ENCODE data around the gene CFAP299.
"Not testable (repeated sequence)": the region's sequence is repeated elsewhere in the genome, so short reads cannot be mapped to it uniquely, and the experiment has no call there.

CFAP299 gene

DNA sequence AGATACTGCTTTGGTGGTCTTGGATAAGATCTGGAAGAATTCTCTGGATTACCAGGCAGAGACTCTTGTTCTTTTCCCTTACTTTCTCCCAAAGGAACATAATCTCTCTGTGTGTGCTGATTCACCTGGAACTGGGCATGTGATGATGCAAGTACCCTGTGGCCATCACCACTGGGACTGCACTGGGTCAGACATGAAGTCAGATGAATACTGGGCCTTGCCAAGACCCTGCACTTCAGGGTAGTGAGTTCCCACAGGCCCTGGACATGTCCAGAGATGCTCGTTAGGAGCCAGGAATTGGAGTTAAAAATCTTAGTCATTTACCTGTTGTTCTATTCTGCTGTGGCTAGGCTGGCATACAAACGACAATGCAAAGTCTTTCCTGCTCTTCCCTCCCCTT lies 404.8 kb downstream of the CFAP299 start:
- no peak for DNase-seq

- DNase-seq: not testable (repeated sequence)
Measured at GRCh38 chr4:80749558-80749957, 414.0 kb downstream of the CFAP299 start.

DNA sequence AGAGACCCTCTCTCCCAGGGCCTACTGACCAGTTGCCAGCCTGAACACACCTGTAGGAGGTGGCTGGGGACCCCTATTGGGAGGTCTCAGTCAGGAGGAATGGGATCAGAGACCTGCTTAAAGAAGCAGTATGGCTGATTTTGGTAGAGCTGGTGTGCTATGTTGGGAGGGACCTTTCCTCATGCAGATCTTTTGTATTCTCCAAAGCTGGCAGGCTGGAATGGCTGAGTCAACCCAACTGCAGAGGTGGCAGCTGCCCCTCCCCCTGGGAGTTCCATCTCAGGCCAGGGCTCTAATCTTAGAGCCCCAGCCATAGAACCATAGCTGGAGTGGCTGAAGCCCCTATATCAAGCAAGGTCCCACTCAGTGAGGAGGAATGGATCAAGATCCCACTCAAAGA lies 415.7 kb downstream of the CFAP299 start:
- DNase-seq: no peak

DNA sequence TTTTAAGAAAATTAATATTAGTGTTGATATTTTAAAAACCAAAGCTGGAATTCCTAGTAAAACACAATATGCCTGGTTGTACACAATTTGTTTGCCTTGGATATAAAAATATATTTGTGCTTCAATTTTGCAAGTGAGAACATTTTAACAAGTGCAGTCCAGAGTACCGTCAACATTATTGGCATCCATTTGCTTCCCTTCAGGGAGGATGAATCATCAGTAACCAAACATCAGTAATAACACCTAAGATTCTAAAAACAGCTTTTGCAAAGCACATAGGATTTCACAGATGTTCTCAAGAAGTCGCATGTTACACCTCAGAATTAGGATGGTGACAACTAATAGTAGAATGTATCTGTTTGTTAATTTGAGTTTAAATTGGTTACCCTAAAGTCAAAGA lies 432.4 kb downstream of the CFAP299 start:
- no peak for DNase-seq

GRCh38 chr4:80776168-80776567 lies 440.6 kb downstream of the CFAP299 start:
- DNase-seq: no peak

- no peak for DNase-seq
Measured at GRCh38 chr4:80781431-80781830, 445.9 kb downstream of the CFAP299 start.

DNA sequence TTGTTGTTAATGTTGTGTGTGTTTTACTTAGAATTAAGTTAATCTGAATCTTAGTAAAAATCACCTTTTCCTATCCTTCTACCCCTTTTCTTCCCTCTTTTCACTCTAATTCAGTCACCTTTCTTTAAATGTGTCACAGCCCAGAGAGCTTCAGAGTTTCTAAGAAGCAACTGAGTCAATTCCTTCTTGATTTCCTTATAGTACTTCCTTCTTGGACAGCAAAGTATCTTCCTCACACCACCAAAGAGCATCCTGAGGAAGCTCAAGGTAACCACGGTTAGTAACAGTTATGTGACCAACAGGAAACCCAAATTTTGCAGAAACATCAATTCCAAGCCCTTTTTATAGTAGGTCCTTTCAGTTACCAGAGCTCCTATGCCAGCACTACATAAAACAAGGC lies 451.8 kb downstream of the CFAP299 start:
- DNase-seq: no peak

DNA sequence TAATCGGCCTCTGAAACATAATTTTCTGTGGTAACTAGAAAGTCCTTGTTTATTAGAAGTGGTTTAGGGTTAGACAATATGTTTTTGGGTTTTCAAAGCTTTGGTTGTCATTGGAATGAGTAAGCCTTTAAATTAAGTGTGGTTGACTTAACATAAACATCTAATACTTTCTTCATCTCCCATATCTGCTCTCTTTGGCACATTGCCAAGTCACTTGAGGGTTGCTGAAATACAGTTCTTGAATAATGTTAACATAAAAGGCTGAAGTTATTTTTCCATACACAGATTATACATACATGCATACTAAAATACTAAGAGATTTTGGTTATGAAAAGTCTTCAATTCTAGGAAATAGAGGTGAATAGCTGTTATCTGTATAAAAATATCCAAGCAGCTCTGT lies 453.3 kb downstream of the CFAP299 start:
- DNase-seq: no peak

DNA sequence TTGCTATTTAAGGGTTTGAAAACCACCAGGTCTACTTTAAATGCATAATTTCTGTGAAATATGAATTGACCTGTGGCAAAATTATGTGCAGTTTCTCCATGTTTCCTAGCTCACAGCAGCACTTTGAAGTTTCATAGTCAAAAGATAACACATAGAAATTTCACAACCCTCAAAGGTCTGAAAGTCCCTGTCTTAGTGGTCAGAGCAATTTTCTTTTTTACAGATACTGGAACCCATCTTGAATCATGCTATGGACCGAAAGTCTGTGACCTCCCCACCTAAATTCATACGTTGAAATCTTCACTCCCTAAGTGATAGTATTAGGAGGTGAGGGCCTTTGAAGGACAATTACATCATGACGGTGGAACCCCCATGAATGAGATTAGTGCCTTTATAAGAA lies 454.6 kb downstream of the CFAP299 start:
- no peak for DNase-seq

- not testable (repeated sequence) for DNase-seq
Measured at GRCh38 chr4:80793660-80794059, 458.1 kb downstream of the CFAP299 start.

DNA sequence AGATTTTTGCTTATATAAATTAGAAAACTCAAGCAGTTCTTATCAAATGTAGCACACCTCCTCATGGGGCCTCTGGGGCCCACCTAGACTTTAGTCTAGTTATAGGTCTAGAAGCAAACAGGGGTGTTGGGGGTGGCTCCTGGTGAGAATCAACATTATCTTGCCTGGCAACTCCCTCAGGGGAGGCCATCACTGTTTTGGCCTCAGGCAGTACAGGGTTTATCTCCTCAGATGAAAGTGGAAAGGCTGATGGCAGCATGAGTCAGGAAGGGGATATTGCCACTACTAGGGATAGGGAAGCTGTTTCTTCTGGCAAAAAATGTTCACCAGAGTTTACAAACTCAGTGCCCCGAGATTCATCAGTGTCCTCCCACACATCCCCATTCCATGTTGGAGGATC lies 462.6 kb downstream of the CFAP299 start:
- no peak for DNase-seq

- not testable (repeated sequence) for DNase-seq
Measured at GRCh38 chr4:80800719-80801118, 465.2 kb downstream of the CFAP299 start.

- no peak for DNase-seq
Measured at GRCh38 chr4:80803337-80803736, 467.8 kb downstream of the CFAP299 start.

DNA sequence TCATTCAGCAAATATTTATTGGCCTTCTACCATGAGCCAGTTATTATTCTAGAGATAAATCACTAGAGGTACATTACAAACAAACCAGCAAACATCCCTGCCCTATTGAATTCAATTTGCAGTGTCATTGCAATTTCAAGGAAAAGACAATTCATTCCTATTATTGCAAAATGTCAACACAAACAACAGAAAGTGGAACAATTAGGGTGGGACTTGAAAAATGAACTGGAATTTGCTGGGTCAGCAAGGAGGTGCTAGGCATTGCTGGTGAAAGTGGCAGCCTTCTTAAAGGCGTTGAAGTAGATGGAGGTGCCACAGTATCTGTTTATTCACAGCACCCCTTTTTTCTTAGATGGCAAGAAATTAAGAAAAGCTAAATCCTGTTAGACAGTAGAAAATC lies 470.9 kb downstream of the CFAP299 start:
- no peak for DNase-seq

- DNase-seq: no peak
Measured at GRCh38 chr4:80809039-80809729, 473.7 kb downstream of the CFAP299 start.

DNA sequence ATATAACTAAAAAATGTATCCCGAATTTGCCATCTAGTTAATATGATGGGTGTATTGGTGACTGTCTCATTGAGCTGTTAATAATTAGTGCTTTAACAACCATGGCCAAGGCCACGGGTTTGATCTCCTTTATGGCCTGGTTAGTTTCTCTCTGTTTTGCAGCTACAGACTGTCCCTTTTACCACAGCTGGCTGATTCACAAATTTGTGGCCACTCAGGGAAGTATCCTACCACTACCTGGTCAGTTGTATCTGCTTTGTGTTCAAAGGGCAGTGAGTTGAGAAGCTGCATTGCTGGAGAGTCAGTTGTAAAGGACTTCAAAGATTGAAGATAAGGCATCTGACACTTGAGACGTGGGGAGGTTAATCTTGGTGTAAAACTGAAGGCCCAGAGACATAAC lies 475.9 kb downstream of the CFAP299 start:
- DNase-seq: no peak

- DNase-seq: no peak
Measured at GRCh38 chr4:80812145-80812544, 476.6 kb downstream of the CFAP299 start.

DNA sequence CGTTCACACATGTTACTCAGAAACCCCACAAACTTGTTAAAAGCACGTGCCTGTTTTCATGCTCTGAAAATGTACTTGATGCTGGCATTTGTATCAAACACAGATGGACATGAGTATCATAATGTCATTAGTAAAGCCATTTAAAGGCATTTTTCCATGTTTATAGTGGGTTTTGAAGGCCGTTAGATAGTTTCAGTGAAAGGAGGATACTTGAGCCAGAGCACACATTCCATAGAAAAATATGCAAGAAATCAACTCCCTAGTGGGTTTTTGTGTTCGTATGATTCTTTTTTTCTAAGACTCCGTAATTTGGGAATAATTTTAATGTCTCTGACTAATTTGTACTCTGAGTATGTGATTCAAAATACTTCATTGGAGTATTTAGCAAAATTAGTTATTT lies 478.7 kb downstream of the CFAP299 start:
- no peak for DNase-seq

- no peak for DNase-seq
Measured at GRCh38 chr4:80831383-80832361, 496.1 kb downstream of the CFAP299 start.

DNA sequence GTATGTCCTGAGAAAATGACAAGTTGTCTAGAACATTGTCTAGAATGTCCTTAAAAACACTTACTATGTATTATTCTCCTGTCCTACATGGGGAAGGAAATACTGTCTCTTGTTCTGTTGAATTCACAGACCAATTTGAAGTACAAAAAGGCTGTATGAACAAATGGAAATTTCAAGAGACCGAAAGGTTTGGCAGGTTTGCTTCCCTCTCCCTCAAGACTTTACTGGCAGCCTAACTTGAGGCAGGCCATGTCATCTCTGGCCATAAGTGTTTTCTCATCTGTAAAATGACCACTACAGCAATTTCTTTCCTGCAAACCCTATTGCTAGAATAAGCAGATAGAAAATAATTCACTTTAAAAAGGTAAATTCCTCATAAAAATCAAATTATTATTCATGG lies 503.8 kb downstream of the CFAP299 start:
- no peak for DNase-seq

GRCh38 chr4:80839792-80840191 lies 504.3 kb downstream of the CFAP299 start:
- DNase-seq: no peak

DNA sequence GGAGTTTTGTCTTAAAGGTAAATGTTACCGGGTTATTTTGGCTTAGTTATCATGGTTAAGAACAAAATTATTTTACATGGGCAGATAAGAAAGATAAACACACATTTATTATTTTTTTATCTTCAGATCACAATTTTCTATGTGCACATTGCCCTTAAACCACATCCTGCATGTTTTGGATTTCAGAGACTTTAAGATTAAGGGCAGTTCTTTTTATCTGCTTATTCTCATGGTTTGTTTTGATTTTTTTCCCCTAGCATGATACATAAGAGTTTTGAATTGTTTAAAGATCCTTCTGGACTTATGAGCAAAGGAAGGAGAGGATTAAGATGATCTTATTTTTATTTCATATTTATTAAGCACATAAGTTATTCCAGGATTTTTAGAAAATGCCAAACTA lies 504.9 kb downstream of the CFAP299 start:
- peak; percentile 5 for DNase-seq

GRCh38 chr4:80841587-80842281 lies 506.2 kb downstream of the CFAP299 start:
- no peak for DNase-seq
